Mesenchymal stem cell (in vitro differentiated cells and primary cell): ENCODE results near the gene LRRC71.
A peak's percentile ranks its signal among the peaks of the same experiment; 100 is the strongest.

Source experiments
- DNase-seq: peaks from one replicate; pipeline ENCODE4 v3.0.0-alpha.2; 2013
- H2AFZ ChIP-seq: one replicate; pipeline ENCODE4 v1.6.1; 2013; ENCODE audit warnings: low read depth, mild to moderate bottlenecking, control low read depth, inconsistent platforms, low read length, moderate library complexity
- H2AK5ac ChIP-seq: 2 replicates; pipeline ENCODE4 v1.6.1; 2013; ENCODE audit warnings: low read length, moderate library complexity, mild to moderate bottlenecking, inconsistent platforms; ENCODE audit not compliant: severe bottlenecking
- H2BK120ac ChIP-seq: one replicate; pipeline ENCODE4 v1.6.1; 2013; ENCODE audit warnings: low read depth, mild to moderate bottlenecking, inconsistent platforms, low read length, moderate library complexity
- H2BK12ac ChIP-seq, 2 experiments: one replicate each; pipeline ENCODE4 v1.6.1; 2013; ENCODE audit warnings: inconsistent platforms in 2 of 2, low read length in 2 of 2, mild to moderate bottlenecking in 2 of 2, moderate library complexity in 2 of 2, control low read depth in 1 of 2
- H2BK15ac ChIP-seq: one replicate; pipeline ENCODE4 v1.6.1; 2013; ENCODE audit warnings: mild to moderate bottlenecking, low read depth, inconsistent platforms; ENCODE audit not compliant: poor library complexity, severe bottlenecking
- H2BK5ac ChIP-seq: 2 replicates; pipeline ENCODE4 v1.6.1; 2013; ENCODE audit warnings: low read depth, mild to moderate bottlenecking, low read length, control low read depth, inconsistent platforms; ENCODE audit not compliant: poor library complexity, severe bottlenecking
- H3K14ac ChIP-seq, 2 experiments: one replicate each; pipeline ENCODE4 v1.6.1; 2013; ENCODE audit warnings: inconsistent platforms in 2 of 2, low read length in 2 of 2, control low read depth in 1 of 2, mild to moderate bottlenecking in 1 of 2, moderate library complexity in 1 of 2
- H3K18ac ChIP-seq, 2 experiments: one replicate each; pipeline ENCODE4 v1.6.1; 2013; ENCODE audit warnings: inconsistent platforms in 2 of 2, low read length in 2 of 2, control low read depth in 1 of 2, low read depth in 1 of 2, mild to moderate bottlenecking in 1 of 2
- H3K23ac ChIP-seq, 2 experiments: one replicate each; pipeline ENCODE4 v1.6.1; 2013; ENCODE audit warnings: inconsistent platforms in 2 of 2, low read length in 2 of 2, mild to moderate bottlenecking in 2 of 2, moderate library complexity in 2 of 2, control low read depth in 1 of 2
- H3K27ac ChIP-seq: 2 replicates; pipeline ENCODE4 v1.5.1; 2013; ENCODE audit warnings: mild to moderate bottlenecking, moderate library complexity, low read length, control low read depth, inconsistent platforms; ENCODE audit not compliant: poor library complexity, severe bottlenecking
- H3K27me3 ChIP-seq, 2 experiments: 2 replicates each; pipeline versions ENCODE4 v1.6.1 to v1.7.0; 2013; ENCODE audit warnings: low read length in 2 of 2, mild to moderate bottlenecking in 2 of 2, moderate library complexity in 2 of 2, control low read depth in 1 of 2, inconsistent platforms in 1 of 2; ENCODE audit not compliant: control insufficient read depth in 1 of 2, insufficient read depth in 1 of 2
- H3K36me3 ChIP-seq, 2 experiments: 2 replicates each; pipeline versions ENCODE4 v1.6.1 to v1.7.0; 2013; ENCODE audit warnings: low read length in 2 of 2, control low read depth in 1 of 2, inconsistent platforms in 1 of 2, low read depth in 1 of 2, mild to moderate bottlenecking in 1 of 2; ENCODE audit not compliant: insufficient read depth in 2 of 2, control insufficient read depth in 1 of 2
- H3K4ac ChIP-seq, 2 experiments: one replicate each; pipeline ENCODE4 v1.6.1; 2013; ENCODE audit warnings: inconsistent platforms in 2 of 2, low read length in 2 of 2, mild to moderate bottlenecking in 2 of 2, moderate library complexity in 2 of 2, control low read depth in 1 of 2, low read depth in 1 of 2
- H3K4me1 ChIP-seq: 2 replicates; pipeline ENCODE4 v1.6.1; 2013; ENCODE audit warnings: low read depth, low read length, control low read depth; ENCODE audit not compliant: control insufficient read depth, insufficient read depth
- H3K4me2 ChIP-seq: 2 replicates; pipeline ENCODE4 v1.6.1; 2013; ENCODE audit warnings: low read length, mild to moderate bottlenecking, inconsistent platforms; ENCODE audit not compliant: poor library complexity, severe bottlenecking
- H3K4me3 ChIP-seq, 2 experiments: 2 replicates each; pipeline versions ENCODE4 v1.5.1 to v1.7.0; 2013; ENCODE audit warnings: low read length in 2 of 2, mild to moderate bottlenecking in 2 of 2, control low read depth in 1 of 2, low read depth in 1 of 2; ENCODE audit not compliant: insufficient read depth in 1 of 2
- H3K79me1 ChIP-seq: replicated peaks from 2 replicates; pipeline ENCODE4 v1.6.1; 2013; ENCODE audit warnings: mild to moderate bottlenecking, control low read depth, low read length, inconsistent platforms; ENCODE audit not compliant: poor library complexity, severe bottlenecking
- H3K9ac ChIP-seq: 2 replicates; pipeline ENCODE4 v1.7.0; 2013; ENCODE audit warnings: mild to moderate bottlenecking, low read length, moderate library complexity
- H3K9me3 ChIP-seq: 2 replicates; pipeline ENCODE4 v1.7.0; 2013; ENCODE audit warnings: mild to moderate bottlenecking, low read length; ENCODE audit not compliant: control insufficient read depth
- H4K8ac ChIP-seq: one replicate; pipeline ENCODE4 v1.6.1; 2013; ENCODE audit warnings: inconsistent platforms, mild to moderate bottlenecking, low read length, moderate library complexity
- H4K91ac ChIP-seq: one replicate; pipeline ENCODE4 v1.6.1; 2013; ENCODE audit warnings: mild to moderate bottlenecking, low read length, inconsistent platforms
- WGBS: methylation state at CpG from one replicate; pipeline ENCODE4 v1.1.7; 2013; ENCODE audit warnings: mixed read lengths; 5-methylcytosine and 5-hydroxymethylcytosine counted together

The LRRC71 gene

DNA sequence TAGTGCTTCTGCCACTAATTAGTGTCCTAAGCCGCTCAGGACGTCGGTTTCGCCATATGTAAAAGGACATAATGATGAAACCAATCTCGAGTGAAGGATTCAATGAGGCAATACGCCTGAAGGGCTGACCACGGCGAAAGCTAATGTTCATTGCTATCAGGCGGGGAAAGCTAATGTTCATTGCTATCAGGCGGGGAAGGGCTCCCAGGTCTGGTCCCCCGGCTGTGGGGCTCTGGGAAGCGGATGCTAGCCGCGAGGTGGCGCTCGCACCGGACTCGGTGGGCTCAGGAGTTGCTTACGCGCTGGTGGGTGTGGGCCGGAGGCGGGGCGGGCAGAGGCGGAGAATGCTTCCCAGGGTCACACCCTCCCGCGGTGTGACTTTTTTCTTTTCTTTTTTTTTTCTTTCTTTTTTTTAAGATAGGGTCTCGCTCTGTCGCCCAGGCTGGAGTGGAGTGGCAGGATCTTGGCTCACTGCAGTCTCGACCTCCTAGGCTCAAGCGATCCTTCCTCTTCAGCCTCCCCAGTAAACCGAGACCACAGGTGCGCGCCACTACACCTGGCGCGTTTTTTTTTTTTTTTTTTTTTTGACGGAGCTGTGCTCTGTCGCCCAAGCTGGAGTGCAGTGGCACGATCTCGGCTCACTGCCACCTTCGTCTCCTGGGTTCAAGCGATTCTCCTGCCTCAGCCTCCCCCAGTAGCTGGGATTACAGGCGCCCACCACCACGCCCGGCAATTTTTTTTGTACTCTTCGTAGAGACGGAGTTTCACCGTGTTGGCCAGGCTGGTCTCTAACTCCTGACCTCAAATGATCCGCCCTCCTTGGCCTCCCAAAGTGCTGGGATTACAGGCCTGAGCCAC, 28.0 kb upstream of the LRRC71 start:
- Histone ChIP-seq H2BK15ac (no peak overlapping the region), H3K4ac (no peak overlapping the region), H3K14ac (no peak overlapping the region), H3K36me3 (peaks cover 0 to 3% of the 10 kb centered on the region in 2 experiments), H3K27me3 (peaks cover 10 to 14% of the 10 kb centered on the region in 2 experiments), H3K4me3 (peak overlapping the region in 1 of 2 experiments; percentile 64), H2BK5ac (no peak overlapping the region), H3K27ac (no peak overlapping the region), H3K9ac (peak overlapping the region; percentile 60), H4K91ac (peak overlapping the region; percentile 87), H2BK120ac (peak overlapping the region; percentile 91), H3K4me2 (peak overlapping the region; percentile 57), H3K9me3 (no peaks in the 10 kb centered on the region), H2AK5ac (no peak overlapping the region), H4K8ac (no peak overlapping the region), H3K4me1 (peaks cover 39% of the 10 kb centered on the region), H2BK12ac (no peak overlapping the region), H3K18ac (no peak overlapping the region), H3K79me1 (no peaks in the 10 kb centered on the region), H2AFZ (no peak overlapping the region), H3K23ac (no peak overlapping the region)
- 14% methylated on average over 44 of the region's 48 CpGs for WGBS
- peak; percentile 92 for DNase-seq

DNA sequence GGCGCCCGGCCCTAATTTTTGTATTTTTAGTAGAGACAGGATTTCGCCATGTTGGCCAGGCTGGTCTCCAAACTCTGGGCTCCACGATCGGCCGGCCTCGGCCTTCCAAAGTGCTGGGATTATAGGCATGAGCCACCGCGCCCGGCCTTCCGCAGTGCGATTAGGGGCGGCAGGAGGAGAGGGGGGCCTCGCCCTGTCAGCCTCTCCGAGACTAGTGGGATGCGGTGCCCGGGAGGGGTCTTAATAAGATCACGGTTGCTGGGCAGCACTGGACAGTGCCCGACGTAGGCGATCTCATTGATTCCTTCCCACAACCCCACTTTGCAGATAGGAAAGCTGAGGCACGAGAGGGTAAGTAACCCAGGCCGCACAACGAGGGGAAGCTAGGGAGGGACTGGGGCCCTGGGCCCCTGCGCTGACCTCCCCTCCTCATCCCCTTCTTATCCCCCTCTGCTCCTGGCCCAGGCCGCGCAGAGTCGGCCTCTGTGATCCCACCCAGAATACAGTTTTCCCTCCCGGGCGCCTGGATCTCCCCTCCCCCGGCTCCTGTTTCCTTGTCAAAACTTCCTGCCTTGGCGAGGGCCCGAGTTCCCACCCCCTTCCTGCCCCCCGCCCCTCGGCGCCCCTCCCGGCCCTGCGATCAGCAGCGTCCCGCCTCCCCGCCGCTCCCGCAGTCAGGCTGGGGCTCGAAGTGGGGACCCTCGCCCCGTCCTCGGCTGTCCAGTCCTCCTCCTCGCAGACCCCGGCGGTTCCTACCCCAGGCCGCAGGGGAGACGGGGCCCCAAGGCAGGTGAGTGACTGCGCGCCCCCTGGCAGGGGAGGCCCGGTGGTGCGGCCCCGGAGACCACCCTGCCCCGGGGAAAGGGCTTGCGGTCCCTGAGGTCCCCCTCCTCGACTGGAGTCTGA, 27.1 kb upstream of the LRRC71 start, which contains the start of gene PEAR1:
TSS of gene PEAR1 (plus strand) at position 671 of the 906 bp plus-strand sequence. CDS start 10,209 bp downstream, outside the sequence.
- H3K27me3 ChIP-seq: peaks cover 5 to 7% of the 10 kb centered on the region in 2 experiments
- 17% methylated on average over 60 of the region's 60 CpGs for WGBS

DNA sequence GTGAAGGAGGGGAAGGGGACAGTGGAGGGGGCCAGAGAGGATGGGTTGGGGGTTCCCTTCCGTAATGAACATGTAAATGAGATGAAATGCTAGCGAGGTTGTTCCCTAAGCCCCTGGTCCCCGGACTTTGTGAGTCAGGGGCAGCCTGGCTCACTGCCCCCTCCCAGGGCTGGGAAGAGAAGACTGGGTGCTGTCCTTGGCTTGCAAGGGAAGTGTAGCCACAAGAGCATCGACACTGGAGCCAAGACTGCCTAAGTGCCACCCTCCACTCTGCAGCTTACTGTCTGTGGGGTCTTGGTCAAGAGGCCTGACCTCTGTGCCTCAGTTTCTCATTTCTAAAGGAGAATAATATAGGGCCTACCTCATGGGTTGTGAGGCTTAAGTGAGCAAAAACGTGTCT, 26.4 kb upstream of the LRRC71 start:
- Histone ChIP-seq H2BK15ac (peak overlapping the region; percentile 98), H3K4me3 (peak overlapping the region; percentile 61 to 71), H3K79me1 (no peaks in the 10 kb centered on the region), H4K8ac (peak overlapping the region; percentile 51), H2AK5ac (peak overlapping the region; percentile 43), H3K23ac (no peak overlapping the region), H3K36me3 (no peaks in the 10 kb centered on the region), H3K18ac (peak overlapping the region; percentile 55 to 78), H3K27me3 (no peaks in the 10 kb centered on the region), H3K4me1 (peaks cover 53% of the 10 kb centered on the region), H3K14ac (peak overlapping the region in 1 of 2 experiments; percentile 85), H2BK5ac (no peak overlapping the region), H3K27ac (peak overlapping the region; percentile 95), H4K91ac (peak overlapping the region; percentile 92), H3K9me3 (no peaks in the 10 kb centered on the region), H2AFZ (no peak overlapping the region), H3K4me2 (peak overlapping the region; percentile 86), H3K9ac (peak overlapping the region; percentile 64), H3K4ac (peak overlapping the region; percentile 71 to 91), H2BK120ac (peak overlapping the region; percentile 91), H2BK12ac (peak overlapping the region; percentile 33 to 91)
- 12% methylated on average over 4 of the region's 5 CpGs for WGBS
- peak; percentile 52 for DNase-seq

More for the DNA sequence above, 27.1 kb upstream of the LRRC71 start, which contains the start of gene PEAR1:
- Histone ChIP-seq H3K9ac (peak within 1 kb of the TSS; percentile 64), H3K27ac (peak within 1 kb of the TSS; percentile 95), H2BK12ac (peak within 1 kb of the TSS; percentile 89 to 91), H3K23ac (peak within 1 kb of the TSS in 1 of 2 experiments; percentile 97), H4K8ac (peak within 1 kb of the TSS; percentile 92), H2BK120ac (peak within 1 kb of the TSS; percentile 91), H2AFZ (peak within 1 kb of the TSS; percentile 72), H2BK15ac (peak within 1 kb of the TSS; percentile 98), H3K4me2 (peak within 1 kb of the TSS; percentile 86), H4K91ac (peak within 1 kb of the TSS; percentile 92), H3K36me3 (peaks cover 0 to 1% of the 10 kb centered on the region in 2 experiments), H3K4ac (peak within 1 kb of the TSS; percentile 71 to 91), H2BK5ac (peak within 1 kb of the TSS; percentile 15), H3K4me1 (peaks cover 48% of the 10 kb centered on the region), H2AK5ac (peak within 1 kb of the TSS; percentile 60), H3K14ac (peak within 1 kb of the TSS in 1 of 2 experiments; percentile 85), H3K79me1 (no peaks in the 10 kb centered on the region), H3K4me3 (peak within 1 kb of the TSS; percentile 61 to 71), H3K18ac (peak within 1 kb of the TSS; percentile 78 to 88), H3K9me3 (no peaks in the 10 kb centered on the region)
- peak; percentile 40 for DNase-seq
